OCI-LY7 (cell line): ENCODE data around the gene CDC123. TPM values are rescaled to one million over a fixed set of nuclear protein-coding genes. Genes with fewer than 3 reads are reported as not detected.

Experiments used
- BruUV-seq: library from RNA; stranded (reverse); fragments of 400-500 nt; replicated peaks from 2 replicates; lab custom pipeline; 2021; lab: Mats Ljungman, UMichigan
- CTCF ChIA-PET: fragments of 300-600 bp; sonication (Branson Sonifier 250); formaldehyde crosslinking; loops from one replicate; lab custom pipeline; 2022; ENCODE audit warnings: antibody characterized with exemption; ENCODE audit not compliant: unreplicated experiment; lab: Charles Lee
- POLR2A ChIA-PET: fragments of 300-600 bp; sonication (Branson Sonifier 250); formaldehyde crosslinking; loops from one replicate; lab custom pipeline; 2022; ENCODE audit warnings: antibody characterized with exemption; lab: Charles Lee
- DNase-seq: peaks from one replicate; pipeline ENCODE4 v3.0.0-alpha.2; 2015; ENCODE audit warnings: low spot score
- H2AFZ ChIP-seq: fragments of 200-600 bp; sonication (generic), shearing (Covaris generic); 2 replicates; pipeline ENCODE4 v1.6.1; 2014; ENCODE audit warnings: mild to moderate bottlenecking, antibody characterized with exemption, low read length, moderate library complexity
- H3K27ac ChIP-seq: fragments of 200-600 bp; sonication (generic); 2 replicates; pipeline ENCODE4 v1.5.1; 2014; ENCODE audit warnings: mixed run types, low read depth, mild to moderate bottlenecking, moderate library complexity, low read length, inconsistent platforms; ENCODE audit not compliant: poor library complexity, severe bottlenecking
- H3K36me3 ChIP-seq: fragments of 200-600 bp; sonication (generic); 2 replicates; pipeline ENCODE4 v1.6.1; 2014; ENCODE audit warnings: mild to moderate bottlenecking, antibody characterized with exemption, low read length, moderate library complexity, mixed read lengths; ENCODE audit not compliant: insufficient read depth
- H3K4me1 ChIP-seq: fragments of 200-600 bp; sonication (generic); 2 replicates; pipeline ENCODE4 v1.5.1; 2014; ENCODE audit warnings: mild to moderate bottlenecking, low read length; ENCODE audit not compliant: insufficient read depth, poor library complexity, severe bottlenecking
- H3K4me2 ChIP-seq: fragments of 200-600 bp; sonication (generic); 2 replicates; pipeline ENCODE4 v1.6.1; 2014; ENCODE audit warnings: mild to moderate bottlenecking, low read length
- H3K4me3 ChIP-seq: fragments of 200-600 bp; sonication (generic); 2 replicates; pipeline ENCODE4 v1.5.1; 2014; ENCODE audit warnings: mild to moderate bottlenecking, low read depth, low read length; ENCODE audit not compliant: poor library complexity, severe bottlenecking
- H3K79me2 ChIP-seq: fragments of 200-600 bp; sonication (generic); 2 replicates; pipeline ENCODE4 v1.6.1; 2016; ENCODE audit warnings: low read depth, mild to moderate bottlenecking, low read length, moderate library complexity, mixed read lengths; ENCODE audit not compliant: insufficient read depth
- H3K9me2 ChIP-seq: fragments of 200-600 bp; sonication (generic); 2 replicates; pipeline ENCODE4 v1.6.1; 2016; ENCODE audit warnings: mild to moderate bottlenecking, low read length, mixed read lengths; ENCODE audit not compliant: insufficient read depth
- H3K9me3 ChIP-seq: fragments of 200-600 bp; sonication (generic); 2 replicates; pipeline ENCODE4 v1.6.1; 2014; ENCODE audit warnings: mild to moderate bottlenecking, mixed run types, low read length, mixed read lengths
- H4K20me1 ChIP-seq: fragments of 200-600 bp; sonication (generic); 2 replicates; pipeline ENCODE4 v1.6.1; 2014; ENCODE audit warnings: mild to moderate bottlenecking, antibody characterized with exemption, low read length, moderate library complexity, mixed read lengths; ENCODE audit not compliant: insufficient read depth
- EZH2phosphoT487 ChIP-seq: fragments of 200-600 bp; sonication (generic); IDR thresholded peaks from 2 replicates; pipeline ENCODE4 v1.6.1; 2018; ENCODE audit warnings: low read depth, borderline replicate concordance, mild to moderate bottlenecking, mixed run types, antibody characterized with exemption, low read length, moderate library complexity, mixed read lengths
- intact Hi-C: fragments of 100-400 bp; cut with micrococcal nuclease; formaldehyde crosslinking; loops from one replicate; pipeline ENCODE4 v1.10.0; 2022; ENCODE audit not compliant: unreplicated experiment
- total RNA-seq, 2 experiments: library from RNA; depleted of rRNA in 1 of 2; stranded (reverse); fragments of >200 nt in 1 of 2; shearing (Covaris generic) in 1 of 2; gene quantifications; 2 replicates each; pipeline ENCODE4 v1.2.3, GENCODE V29; 2014 to 2022
- TF ChIP-seq, protein P1 (sequence below): fragments of 200-600 bp; sonication (generic); conservative IDR thresholded peaks from 2 replicates; pipeline ENCODE4 v1.5.1; 2014; ENCODE audit warnings: mild to moderate bottlenecking, antibody characterized with exemption, low read length, moderate library complexity, mixed read lengths

The CDC123 gene
- total RNA-seq, 2 experiments from 2014 or later, result 128 to 168 TPM

DNA sequence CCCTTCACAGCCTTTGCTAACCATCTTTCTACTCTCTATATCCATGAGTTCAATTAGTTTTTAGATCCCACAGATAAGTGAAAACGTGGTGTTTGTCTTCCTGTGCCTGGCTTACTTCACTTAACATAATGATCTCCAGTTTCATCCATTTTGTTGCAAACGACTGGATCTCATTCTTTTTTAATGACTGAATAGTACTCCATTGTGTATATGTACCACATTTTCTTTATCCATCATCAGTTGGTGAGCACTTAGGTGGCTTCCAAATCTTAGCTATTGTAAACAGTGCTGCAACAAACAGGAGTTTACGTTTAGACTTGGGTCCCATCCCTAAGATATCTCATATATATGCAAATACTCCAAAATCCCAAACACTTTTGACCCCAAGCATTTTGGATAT is 9.1 kb downstream of the CDC123 start:
- H3K9me2 ChIP-seq, result no peaks in the 10 kb centered on the region
- H3K36me3 ChIP-seq, result peaks cover 100% of the 10 kb centered on the region
- H3K27ac ChIP-seq, result no peak overlapping the region
- no peak overlapping the region for H3K4me3 ChIP-seq
- no peak overlapping the region for H2AFZ ChIP-seq
- BruUV-seq, result no TSS peak
- no peak for DNase-seq
- H3K9me3 ChIP-seq, result no peaks in the 10 kb centered on the region
- intact Hi-C loops, result no loop called here
- H4K20me1 ChIP-seq, result peaks cover 6% of the 10 kb centered on the region; the same call in 1 of the 2 replicates
- POLR2A ChIA-PET, result interaction anchor here (1.1 kb wide), 2 partner anchors 9 to 263 kb away, joined by 3 read pairs; partner anchors contain the start of genes CDC123 and NUDT5
- H3K4me2 ChIP-seq, result no peak overlapping the region
- TF ChIP-seq, protein P1, sequence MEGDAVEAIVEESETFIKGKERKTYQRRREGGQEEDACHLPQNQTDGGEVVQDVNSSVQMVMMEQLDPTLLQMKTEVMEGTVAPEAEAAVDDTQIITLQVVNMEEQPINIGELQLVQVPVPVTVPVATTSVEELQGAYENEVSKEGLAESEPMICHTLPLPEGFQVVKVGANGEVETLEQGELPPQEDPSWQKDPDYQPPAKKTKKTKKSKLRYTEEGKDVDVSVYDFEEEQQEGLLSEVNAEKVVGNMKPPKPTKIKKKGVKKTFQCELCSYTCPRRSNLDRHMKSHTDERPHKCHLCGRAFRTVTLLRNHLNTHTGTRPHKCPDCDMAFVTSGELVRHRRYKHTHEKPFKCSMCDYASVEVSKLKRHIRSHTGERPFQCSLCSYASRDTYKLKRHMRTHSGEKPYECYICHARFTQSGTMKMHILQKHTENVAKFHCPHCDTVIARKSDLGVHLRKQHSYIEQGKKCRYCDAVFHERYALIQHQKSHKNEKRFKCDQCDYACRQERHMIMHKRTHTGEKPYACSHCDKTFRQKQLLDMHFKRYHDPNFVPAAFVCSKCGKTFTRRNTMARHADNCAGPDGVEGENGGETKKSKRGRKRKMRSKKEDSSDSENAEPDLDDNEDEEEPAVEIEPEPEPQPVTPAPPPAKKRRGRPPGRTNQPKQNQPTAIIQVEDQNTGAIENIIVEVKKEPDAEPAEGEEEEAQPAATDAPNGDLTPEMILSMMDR, result no peak
- TF ChIP-seq EZH2phosphoT487, result no peak
- H3K4me1 ChIP-seq, result peaks cover 14% of the 10 kb centered on the region
- CTCF ChIA-PET, result no interaction called here
- peaks cover 92% of the 10 kb centered on the region for H3K79me2 ChIP-seq

DNA sequence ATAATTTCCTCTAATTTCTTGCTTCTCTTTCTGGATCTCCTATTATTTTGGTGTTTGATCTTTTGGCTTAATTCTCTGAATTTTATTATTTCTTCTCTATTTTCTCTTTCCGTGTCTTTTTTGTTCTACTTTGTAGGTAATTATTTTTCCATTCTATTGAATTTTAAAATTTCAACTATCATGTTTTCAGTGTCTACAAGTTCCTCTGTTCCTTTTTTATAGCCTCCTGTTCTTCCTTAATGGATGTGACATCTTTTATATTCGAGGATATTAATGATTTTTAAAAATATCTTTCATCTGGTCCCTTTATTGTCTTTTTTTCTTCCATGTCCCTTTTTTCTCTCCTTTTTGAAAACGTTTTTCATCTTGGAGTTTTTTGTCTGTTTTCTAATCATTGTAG is 11.1 kb downstream of the CDC123 start:
- Histone ChIP-seq H3K36me3 (peaks cover 98% of the 10 kb centered on the region), H3K79me2 (peaks cover 76% of the 10 kb centered on the region), H3K9me2 (no peaks in the 10 kb centered on the region), H3K9me3 (no peaks in the 10 kb centered on the region), H3K4me2 (no peak overlapping the region), H3K4me3 (no peak overlapping the region), H3K27ac (no peak overlapping the region), H3K4me1 (peaks cover 19% of the 10 kb centered on the region), H2AFZ (no peak overlapping the region), H4K20me1 (peaks cover 6% of the 10 kb centered on the region; the same call in 1 of the 2 replicates)
- intact Hi-C loops, result no loop called here
- no peak for DNase-seq
- ChIA-PET POLR2A (interaction anchor here (0.6 kb wide), 2 partner anchors 8 to 334 kb away, joined by 3 read pairs; no protein-coding TSS in a partner anchor), CTCF (no interaction called here)
- no TSS peak for BruUV-seq
- no peak for TF ChIP-seq EZH2phosphoT487
- TF ChIP-seq, protein P1, result no peak

DNA sequence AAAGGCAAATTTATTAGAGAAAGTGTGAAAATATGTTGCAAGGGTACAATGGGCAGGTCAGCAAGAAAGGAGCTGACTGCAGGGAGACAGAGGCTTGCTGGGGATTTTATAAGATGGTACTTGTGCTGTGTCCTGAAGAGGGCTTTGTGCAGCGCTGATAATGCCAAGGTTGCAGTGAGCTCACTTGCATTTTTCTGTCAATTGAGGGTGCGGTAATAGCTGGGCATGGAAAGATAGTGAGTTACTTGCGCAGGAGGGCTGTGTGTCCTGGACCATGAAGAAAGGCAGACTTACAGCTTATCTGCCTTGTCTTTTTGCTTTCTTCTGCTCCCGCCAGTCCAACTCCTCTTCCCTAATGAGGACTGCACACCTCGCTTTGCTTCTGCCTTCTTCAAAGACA is 12.5 kb downstream of the CDC123 start:
- no peak for DNase-seq
- Histone ChIP-seq H3K9me3 (no peaks in the 10 kb centered on the region), H3K4me2 (no peak overlapping the region), H3K4me1 (peaks cover 24% of the 10 kb centered on the region), H4K20me1 (peaks cover 6% of the 10 kb centered on the region; the same call in 1 of the 2 replicates), H3K27ac (no peak overlapping the region), H3K36me3 (peaks cover 98% of the 10 kb centered on the region), H3K9me2 (no peaks in the 10 kb centered on the region), H2AFZ (no peak overlapping the region), H3K4me3 (no peak overlapping the region), H3K79me2 (peaks cover 65% of the 10 kb centered on the region)
- intact Hi-C loops, result no loop called here
- no TSS peak for BruUV-seq
- TF ChIP-seq, protein P1, result no peak
- no peak for TF ChIP-seq EZH2phosphoT487
- ChIA-PET CTCF (no interaction called here), POLR2A (interaction anchor here (1.0 kb wide), 1 partner anchor 116 kb away, joined by 6 read pairs; no protein-coding TSS in a partner anchor)
